Measurements from ENCODE around the gene NEUROD4. TPM values are rescaled to one million over a fixed set of nuclear protein-coding genes. Genes with fewer than 3 reads are reported as not detected.
"Not testable (repeated sequence)": the region's sequence is repeated elsewhere in the genome, so short reads cannot be mapped to it uniquely, and the experiment has no call there.

The NEUROD4 gene
- total RNA-seq = not detected
- long read RNA-seq = 0 reads

GRCh38 chr12:55019784-55020183 is at the start of gene NEUROD4:
Gene NEUROD4 (plus strand): TSS chr12:55019974. CDS start chr12:55026440, 6,466 bp downstream.
- DNase-seq (ENCODE audit: low spot score) = no peak
- intact Hi-C loops (cut with DNase I) = no loop called here

GRCh38 chr12:54970741-54971140 is 49.0 kb upstream of the NEUROD4 start:
- intact Hi-C loops (cut with DNase I) = no loop called here
- DNase-seq (ENCODE audit: low spot score) = no peak

- intact Hi-C loops (cut with DNase I) = no loop called here
- no peak for DNase-seq (ENCODE audit: low spot score)
Observed at GRCh38 chr12:54973556-54973955, 46.2 kb upstream of the NEUROD4 start.

GRCh38 chr12:54974279-54974678 is 45.5 kb upstream of the NEUROD4 start:
- intact Hi-C loops (cut with DNase I) = no loop called here
- no peak for DNase-seq (ENCODE audit: low spot score)

- intact Hi-C loops (cut with DNase I) = no loop called here
- DNase-seq (ENCODE audit: low spot score) = no peak
Observed at GRCh38 chr12:54975272-54975671, 44.5 kb upstream of the NEUROD4 start.

GRCh38 chr12:54975875-54976274 is 43.9 kb upstream of the NEUROD4 start:
- DNase-seq (ENCODE audit: low spot score) = no peak
- intact Hi-C loops (cut with DNase I) = no loop called here

- intact Hi-C loops (cut with DNase I) = no loop called here
- no peak for DNase-seq (ENCODE audit: low spot score)
Observed at GRCh38 chr12:54977155-54977554, 42.6 kb upstream of the NEUROD4 start.

GRCh38 chr12:54977857-54978256 is 41.9 kb upstream of the NEUROD4 start:
- DNase-seq (ENCODE audit: low spot score) = no peak
- intact Hi-C loops (cut with DNase I) = no loop called here

- intact Hi-C loops (cut with DNase I) = no loop called here
Observed at GRCh38 chr12:54980341-54980740, 39.4 kb upstream of the NEUROD4 start.

GRCh38 chr12:54981796-54982195 is 38.0 kb upstream of the NEUROD4 start:
- no peak for DNase-seq (ENCODE audit: low spot score)
- intact Hi-C loops (cut with DNase I) = no loop called here

More at GRCh38 chr12:54980341-54980740, 39.4 kb upstream of the NEUROD4 start:
- no peak for DNase-seq (ENCODE audit: low spot score)

GRCh38 chr12:54983536-54984101 is 36.2 kb upstream of the NEUROD4 start:
- no peak for DNase-seq (ENCODE audit: low spot score)
- intact Hi-C loops (cut with DNase I) = no loop called here

GRCh38 chr12:54984658-54985376 is 35.0 kb upstream of the NEUROD4 start, which contains the start of gene TESPA1:
Gene TESPA1 (minus strand): TSS chr12:54984762. CDS start chr12:54974562, 10,200 bp downstream.
- DNase-seq (ENCODE audit: low spot score) = peak; percentile 87
- intact Hi-C loops (cut with DNase I) = no loop called here

GRCh38 chr12:54986773-54987172 is 33.0 kb upstream of the NEUROD4 start:
- intact Hi-C loops (cut with DNase I); DNase-seq (ENCODE audit: low spot score): not testable (repeated sequence)

GRCh38 chr12:54987611-54988231 is 32.1 kb upstream of the NEUROD4 start:
- no peak for DNase-seq (ENCODE audit: low spot score)
- intact Hi-C loops (cut with DNase I) = no loop called here

- intact Hi-C loops (cut with DNase I) = no loop called here
- DNase-seq (ENCODE audit: low spot score) = peak; percentile 83
Observed at GRCh38 chr12:54988402-54989054, 31.2 kb upstream of the NEUROD4 start.

GRCh38 chr12:54989829-54990228 is 29.9 kb upstream of the NEUROD4 start:
- DNase-seq (ENCODE audit: low spot score) = no peak
- intact Hi-C loops (cut with DNase I) = no loop called here

- DNase-seq (ENCODE audit: low spot score) = no peak
- intact Hi-C loops (cut with DNase I) = no loop called here
Observed at GRCh38 chr12:54991161-54991990, 28.4 kb upstream of the NEUROD4 start.

- intact Hi-C loops (cut with DNase I) = loop anchor here (2.0 kb wide), 1 partner anchor 81 kb away; no protein-coding TSS in a partner anchor
- DNase-seq (ENCODE audit: low spot score) = no peak
Observed at GRCh38 chr12:54991991-54992375, 27.8 kb upstream of the NEUROD4 start.

- intact Hi-C loops (cut with DNase I) = loop anchor here (2.0 kb wide), 1 partner anchor 79 kb away; no protein-coding TSS in a partner anchor
- no peak for DNase-seq (ENCODE audit: low spot score)
Observed at GRCh38 chr12:54993181-54993835, 26.5 kb upstream of the NEUROD4 start.

All from cardiac septum (tissue), 1 donor.